ENCODE data around the gene ADI1. TPM values are rescaled to one million over a fixed set of nuclear protein-coding genes. Genes with fewer than 3 reads are reported as not detected.
A peak's percentile ranks its signal among the peaks of the same experiment; 100 is the strongest.

The ADI1 gene
- total and polyA plus RNA-seq, 2 of the 4 experiments (the other 2 are of a cell fraction) = 43.2 to 46.0 TPM

DNA sequence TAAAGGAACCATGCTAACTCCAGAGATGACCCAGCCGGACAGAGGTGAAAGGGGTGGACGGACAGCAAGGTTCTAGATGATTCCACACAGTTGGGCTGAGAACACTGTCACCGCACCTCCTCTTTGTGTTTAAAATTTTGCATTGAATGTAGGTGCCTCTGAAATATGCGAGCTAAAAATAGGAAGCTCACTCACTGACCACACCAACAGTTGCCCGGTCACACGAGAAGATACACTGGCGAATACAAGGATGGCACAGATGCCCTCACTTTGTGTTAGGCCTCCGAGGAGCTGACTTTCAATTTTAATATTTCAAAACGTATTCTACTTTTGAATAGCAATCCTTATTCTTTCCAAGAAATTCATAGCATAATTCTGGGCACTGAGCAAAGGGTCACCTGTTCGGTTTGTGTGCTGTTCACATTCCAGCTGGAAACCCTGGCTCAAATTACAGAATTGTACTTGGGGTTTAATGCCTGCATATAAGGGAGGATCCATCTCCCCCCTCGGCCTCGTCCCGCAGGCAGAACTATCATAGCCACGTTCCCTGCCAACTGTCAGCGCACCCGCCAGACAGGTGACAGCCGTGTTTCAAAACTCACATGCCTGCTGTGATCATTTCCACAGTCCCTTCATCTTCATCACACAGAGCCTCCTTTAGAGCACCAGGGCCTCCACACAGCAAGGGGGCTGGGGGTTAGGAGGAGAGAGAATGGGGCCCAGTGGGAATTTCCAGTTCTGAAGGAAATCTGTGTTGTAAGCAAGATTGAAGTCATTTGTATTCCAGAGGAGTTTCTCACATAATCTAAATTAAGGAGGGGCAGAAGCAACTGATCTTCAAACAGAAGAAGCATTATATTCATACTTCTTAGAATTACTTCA is 48.2 kb downstream of the ADI1 start:
- 0 out of 2 replicates have a peak overlapping the region, but pooled peaks have one; percentile 3 for H3K23ac ChIP-seq (ENCODE audit: low read depth, low read length)
- H3K36me3 ChIP-seq (ENCODE audit: control insufficient read depth, insufficient read depth, low read length) = peaks cover 50% of the 10 kb centered on the region
- H3K4me2 ChIP-seq (ENCODE audit: low read depth, low read length) = 0 out of 2 replicates have a peak overlapping the region, but pooled peaks have one; percentile 20
- peak overlapping the region; percentile 39; the same call in 1 of the 3 replicates for H2BK15ac ChIP-seq (ENCODE audit: low read depth, low read length)
- peak overlapping the region; percentile 34 for H2AK9ac ChIP-seq (replicated peaks; ENCODE audit: low read depth, low read length, poor library complexity)
- peak overlapping the region; percentile 12 for H2BK5ac ChIP-seq (ENCODE audit: low read depth, low read length, poor library complexity, severe bottlenecking)
- no peak overlapping the region for H3K4me3 ChIP-seq (ENCODE audit: insufficient read depth, low read depth, low read length)
- no peaks in the 10 kb centered on the region for H4K20me1 ChIP-seq (ENCODE audit: insufficient read depth, low read length)
- in situ Hi-C loops (cut with MboI; ENCODE audit: low sequenced_read_pairs) = no loop called here
- no peak overlapping the region for H2AFZ ChIP-seq (replicated peaks; ENCODE audit: low read length, poor library complexity)
- peak overlapping the region in 1 of 2 experiments; percentile 48; a peak in 2 of 4 replicates for H4K8ac ChIP-seq (ENCODE audit: low read depth in 2 of 2, low read length in 2 of 2)
- peak overlapping the region; percentile 32; the same call in 1 of the 2 replicates for H3K18ac ChIP-seq (ENCODE audit: low read depth, low read length)
- DNase-seq = no peak
- H3K4ac ChIP-seq (ENCODE audit: low read depth, low read length) = peak overlapping the region; percentile 68
- 0 out of 2 replicates have a peak overlapping the region, but pooled peaks have one; percentile 26 for H3K14ac ChIP-seq (replicated peaks; ENCODE audit: low read depth, low read length)
- ChIA-PET CTCF (no interaction called here), POLR2A (ENCODE audit: unreplicated experiment) (no interaction called here)
- 0 out of 2 replicates have a peak overlapping the region, but pooled peaks have one; percentile 30 for H3K9ac ChIP-seq (ENCODE audit: low read depth, low read length)
- H3K27ac ChIP-seq (ENCODE audit: insufficient read depth, low read length) = peak overlapping the region; percentile 29; the same call in 1 of the 2 replicates
- H3K9me3 ChIP-seq (ENCODE audit: control insufficient read depth, insufficient read depth, low read length) = no peaks in the 10 kb centered on the region
- peaks cover 23% of the 10 kb centered on the region for H3K4me1 ChIP-seq (ENCODE audit: control insufficient read depth, insufficient read depth, low read length)
- dilution Hi-C loops (cut with HindIII; ENCODE audit: low sequenced_read_pairs, unreplicated experiment) = no loop called here
- no peak overlapping the region for H3K56ac ChIP-seq (ENCODE audit: extremely low read depth, insufficient read depth, low read length)
- H2AK5ac ChIP-seq (ENCODE audit: low read depth, low read length) = peak overlapping the region; percentile 75
- no peaks in the 10 kb centered on the region for H3K27me3 ChIP-seq (ENCODE audit: control insufficient read depth, insufficient read depth, low read length)
- H4K5ac ChIP-seq (ENCODE audit: low read depth, low read length) = peak overlapping the region; percentile 38; the same call in 1 of the 2 replicates
- intact Hi-C loops (cut with micrococcal nuclease) = no loop called here
- ATAC-seq (ENCODE audit: low read depth) = no peak
- peaks cover 29% of the 10 kb centered on the region for H3K9me1 ChIP-seq (ENCODE audit: insufficient read depth, low read length)
- peak overlapping the region; percentile 61; the same call in 1 of the 2 replicates for H2BK120ac ChIP-seq (ENCODE audit: low read depth, low read length)
- BruUV-seq (replicated peaks) = no TSS peak
- H4K91ac ChIP-seq (ENCODE audit: insufficient read depth, low read depth, low read length) = peak overlapping the region; percentile 51; the same call in 1 of the 2 replicates
- WGBS, 2 experiments (ENCODE audit: extremely low coverage in 2 of 2, insufficient read length in 1 of 2) = 90% methylated on average over 14 of the region's 17 CpGs; no CpG with 5 or more reads in 1 of the 2 experiments
- peaks cover 8 to 48% of the 10 kb centered on the region in 2 experiments; a peak in 3 of 4 replicates for H3K79me1 ChIP-seq (ENCODE audit: low read depth in 1 of 2, low read length in 2 of 2)
- H2BK20ac ChIP-seq (ENCODE audit: low read depth, low read length) = peak overlapping the region; percentile 38; the same call in 1 of the 2 replicates
- TF ChIP-seq, protein P1, sequence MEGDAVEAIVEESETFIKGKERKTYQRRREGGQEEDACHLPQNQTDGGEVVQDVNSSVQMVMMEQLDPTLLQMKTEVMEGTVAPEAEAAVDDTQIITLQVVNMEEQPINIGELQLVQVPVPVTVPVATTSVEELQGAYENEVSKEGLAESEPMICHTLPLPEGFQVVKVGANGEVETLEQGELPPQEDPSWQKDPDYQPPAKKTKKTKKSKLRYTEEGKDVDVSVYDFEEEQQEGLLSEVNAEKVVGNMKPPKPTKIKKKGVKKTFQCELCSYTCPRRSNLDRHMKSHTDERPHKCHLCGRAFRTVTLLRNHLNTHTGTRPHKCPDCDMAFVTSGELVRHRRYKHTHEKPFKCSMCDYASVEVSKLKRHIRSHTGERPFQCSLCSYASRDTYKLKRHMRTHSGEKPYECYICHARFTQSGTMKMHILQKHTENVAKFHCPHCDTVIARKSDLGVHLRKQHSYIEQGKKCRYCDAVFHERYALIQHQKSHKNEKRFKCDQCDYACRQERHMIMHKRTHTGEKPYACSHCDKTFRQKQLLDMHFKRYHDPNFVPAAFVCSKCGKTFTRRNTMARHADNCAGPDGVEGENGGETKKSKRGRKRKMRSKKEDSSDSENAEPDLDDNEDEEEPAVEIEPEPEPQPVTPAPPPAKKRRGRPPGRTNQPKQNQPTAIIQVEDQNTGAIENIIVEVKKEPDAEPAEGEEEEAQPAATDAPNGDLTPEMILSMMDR (conservative IDR thresholded peaks at IDR 0.05; ENCODE audit: low read depth, low read length) = no peak
- TF ChIP-seq MAZ (IDR thresholded peaks at IDR 0.05; ENCODE audit: borderline replicate concordance, low read depth, low read length) (no peak), BHLHE40 (IDR thresholded peaks at IDR 0.05; ENCODE audit: low read depth, low read length) (no peak), MAFK (IDR thresholded peaks at IDR 0.05; ENCODE audit: low read depth, low read length) (no peak), SMC3 (IDR thresholded peaks at IDR 0.05; ENCODE audit: low read depth, low read length) (no peak), POLR2A (IDR thresholded peaks at IDR 0.05; ENCODE audit: low read depth, low read length) (no peak), NFE2L2 (IDR thresholded peaks at IDR 0.05; ENCODE audit: low read depth, low read length) (no peak), MXI1 (IDR thresholded peaks at IDR 0.05; ENCODE audit: borderline replicate concordance, low read depth, low read length) (no peak), CEBPB (IDR thresholded peaks at IDR 0.05; ENCODE audit: low read depth, low read length) (no peak), RCOR1 (IDR thresholded peaks at IDR 0.05; ENCODE audit: insufficient replicate concordance, low read length) (no peak), RFX5 (IDR thresholded peaks at IDR 0.05; ENCODE audit: low read depth, low read length) (no peak), FOS (IDR thresholded peaks at IDR 0.05; ENCODE audit: low read depth, low read length) (no peak), RAD21 (IDR thresholded peaks at IDR 0.05; ENCODE audit: low read length) (no peak)
- TF ChIP-seq, protein P2, sequence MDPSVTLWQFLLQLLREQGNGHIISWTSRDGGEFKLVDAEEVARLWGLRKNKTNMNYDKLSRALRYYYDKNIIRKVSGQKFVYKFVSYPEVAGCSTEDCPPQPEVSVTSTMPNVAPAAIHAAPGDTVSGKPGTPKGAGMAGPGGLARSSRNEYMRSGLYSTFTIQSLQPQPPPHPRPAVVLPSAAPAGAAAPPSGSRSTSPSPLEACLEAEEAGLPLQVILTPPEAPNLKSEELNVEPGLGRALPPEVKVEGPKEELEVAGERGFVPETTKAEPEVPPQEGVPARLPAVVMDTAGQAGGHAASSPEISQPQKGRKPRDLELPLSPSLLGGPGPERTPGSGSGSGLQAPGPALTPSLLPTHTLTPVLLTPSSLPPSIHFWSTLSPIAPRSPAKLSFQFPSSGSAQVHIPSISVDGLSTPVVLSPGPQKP (IDR thresholded peaks at IDR 0.05; ENCODE audit: borderline replicate concordance, low read depth, low read length) = no peak

All from IMR-90 (cell line).